Measurements from ENCODE around the gene BIRC7.

The BIRC7 gene, protein sequence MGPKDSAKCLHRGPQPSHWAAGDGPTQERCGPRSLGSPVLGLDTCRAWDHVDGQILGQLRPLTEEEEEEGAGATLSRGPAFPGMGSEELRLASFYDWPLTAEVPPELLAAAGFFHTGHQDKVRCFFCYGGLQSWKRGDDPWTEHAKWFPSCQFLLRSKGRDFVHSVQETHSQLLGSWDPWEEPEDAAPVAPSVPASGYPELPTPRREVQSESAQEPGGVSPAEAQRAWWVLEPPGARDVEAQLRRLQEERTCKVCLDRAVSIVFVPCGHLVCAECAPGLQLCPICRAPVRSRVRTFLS

DNA sequence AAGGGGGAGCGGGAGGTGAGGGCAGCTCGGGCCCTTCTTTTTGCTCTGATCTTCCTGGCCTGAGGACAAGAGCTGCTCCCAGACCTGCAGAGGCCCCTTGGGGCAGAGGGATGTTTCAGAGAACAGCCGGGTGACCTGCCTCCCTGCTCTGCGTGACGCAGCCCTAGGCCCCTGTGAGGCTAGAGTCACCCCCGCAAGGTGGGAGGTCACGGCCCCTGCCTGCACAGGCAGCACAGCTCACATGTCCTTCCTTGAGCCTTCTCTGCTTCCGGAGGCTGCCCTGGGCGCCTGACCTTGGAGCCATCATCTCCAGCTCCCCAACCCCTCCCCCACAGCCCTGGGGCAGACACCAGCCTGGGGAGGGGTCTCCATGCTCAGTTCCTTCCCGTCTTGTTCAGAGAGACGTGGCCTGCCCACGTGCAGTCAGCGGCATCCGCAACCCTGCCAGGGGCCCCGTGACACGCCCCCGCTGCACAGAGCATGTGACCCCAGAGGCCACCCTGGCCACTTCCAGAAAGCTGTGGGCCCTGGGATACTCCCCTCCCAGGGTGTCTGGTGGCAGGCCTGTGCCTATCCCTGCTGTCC, at the start of gene BIRC7:
Gene BIRC7, plus strand, starts transcription at position 507 of the 585 bp plus-strand sequence. CDS start 192 bp downstream, outside the sequence.
- peak; percentile 42 for DNase-seq (ENCODE audit: low spot score)

DNA sequence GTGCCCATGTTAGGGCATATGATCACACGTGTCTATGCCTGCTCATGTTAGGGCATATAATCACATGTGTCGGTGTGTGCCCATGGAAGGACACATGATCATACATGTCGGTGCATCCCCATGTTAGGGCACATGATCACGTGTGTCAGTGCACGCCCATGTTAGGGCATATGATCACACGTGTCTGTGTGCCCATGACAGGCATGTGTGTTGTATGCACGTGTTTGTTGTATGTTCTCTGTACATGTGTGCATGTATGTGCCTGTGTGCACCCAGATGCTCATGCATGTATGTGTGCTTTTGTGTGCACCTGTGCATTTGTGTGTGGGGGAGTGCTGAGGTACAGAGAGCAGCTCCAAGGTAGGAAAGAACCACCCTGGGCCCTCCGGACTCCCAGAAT, 49.6 kb upstream of the BIRC7 start:
- no peak for DNase-seq (ENCODE audit: low spot score)

DNA sequence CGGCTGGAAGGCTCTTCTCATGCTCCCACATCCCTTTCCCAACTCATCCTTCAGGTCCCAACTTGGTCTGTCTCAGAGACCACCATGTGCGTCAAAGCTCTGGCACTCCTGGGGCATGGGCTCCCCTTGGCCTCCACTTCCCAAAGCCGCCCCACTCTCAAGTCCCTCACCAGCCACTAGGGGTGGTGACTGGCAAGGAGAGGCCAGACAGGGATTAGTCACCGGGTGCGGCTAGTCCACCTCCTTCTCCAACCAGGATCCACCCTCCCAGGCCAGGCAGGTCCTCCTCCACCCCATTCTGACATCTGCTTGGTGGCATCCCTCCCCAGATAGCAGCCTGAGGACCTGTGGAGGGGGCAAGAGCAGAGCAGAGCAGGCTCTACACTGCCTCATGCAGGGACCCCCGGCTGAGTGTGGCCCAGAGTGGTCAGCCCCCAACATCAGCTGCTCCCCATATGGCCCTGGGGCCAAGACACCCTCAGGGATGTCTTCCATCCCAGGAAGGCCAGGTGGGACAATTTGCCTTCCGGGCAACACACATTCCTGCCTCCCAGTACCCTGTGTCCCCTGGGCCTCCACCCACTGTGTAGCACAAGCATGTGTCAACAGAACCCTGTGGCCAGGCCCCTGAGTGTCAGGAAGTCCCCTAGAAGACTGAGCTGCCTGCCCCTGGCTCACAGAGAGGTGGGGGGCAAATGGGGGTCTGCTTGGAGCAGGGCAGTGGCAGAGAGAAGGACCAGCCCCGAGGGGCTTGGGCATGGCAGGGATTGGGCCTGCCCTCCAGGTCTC, 49.0 kb upstream of the BIRC7 start:
- DNase-seq (ENCODE audit: low spot score), result no peak

DNA sequence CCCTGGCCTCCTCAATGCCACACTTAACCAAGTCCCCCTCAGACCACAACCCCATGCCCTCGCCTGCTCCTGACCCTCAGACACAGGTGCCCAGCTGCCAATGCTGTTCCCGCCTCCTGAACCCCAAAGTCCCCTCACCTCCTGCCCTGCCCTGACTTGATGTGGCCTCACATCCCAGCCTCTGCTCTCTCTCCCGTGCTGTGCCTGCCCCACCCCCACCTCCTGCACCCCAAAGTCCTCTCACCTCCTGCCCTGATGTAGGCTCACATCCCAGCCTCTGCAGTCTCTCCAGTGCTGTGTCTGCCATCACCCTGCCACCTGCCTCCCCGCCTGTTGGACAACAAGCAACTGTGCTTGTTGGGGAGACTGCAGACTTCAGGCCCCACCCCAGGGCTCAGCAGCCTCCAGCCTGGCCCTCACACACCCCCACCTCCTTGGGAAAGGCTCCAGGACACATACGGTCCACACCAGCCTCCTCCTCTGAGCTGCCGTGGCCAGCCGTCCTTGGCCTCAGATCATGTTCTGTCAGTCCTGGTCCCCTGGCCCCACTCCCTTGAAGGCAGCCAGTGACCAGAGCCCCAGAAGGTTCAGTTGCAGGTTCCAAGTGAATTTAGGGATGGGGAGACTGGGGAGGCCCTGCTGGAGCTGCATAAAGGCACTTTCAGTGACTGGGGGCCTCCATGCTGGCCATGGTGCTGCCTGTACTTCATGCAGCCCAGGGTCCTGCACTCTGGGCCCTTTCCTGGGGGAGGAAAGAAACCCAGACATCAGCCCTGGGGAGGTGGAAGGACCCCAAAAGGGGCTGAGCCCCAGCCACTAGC, 48.2 kb upstream of the BIRC7 start:
- DNase-seq (ENCODE audit: low spot score), result no peak

DNA sequence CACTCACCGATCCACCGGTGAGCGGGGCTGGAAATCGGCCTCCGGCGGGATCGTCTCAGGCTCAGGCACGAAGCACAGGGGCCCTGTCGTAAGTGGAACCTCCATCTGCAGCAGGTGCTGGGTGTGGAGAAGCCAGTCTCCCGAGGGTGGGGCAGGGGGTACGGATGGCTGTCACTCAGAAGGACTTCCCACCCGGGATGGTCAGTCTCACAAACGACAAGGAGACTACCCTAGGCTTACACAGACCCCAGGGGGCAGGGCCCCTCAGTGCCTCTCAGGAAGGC, 47.6 kb upstream of the BIRC7 start:
- no peak for DNase-seq (ENCODE audit: low spot score)

DNA sequence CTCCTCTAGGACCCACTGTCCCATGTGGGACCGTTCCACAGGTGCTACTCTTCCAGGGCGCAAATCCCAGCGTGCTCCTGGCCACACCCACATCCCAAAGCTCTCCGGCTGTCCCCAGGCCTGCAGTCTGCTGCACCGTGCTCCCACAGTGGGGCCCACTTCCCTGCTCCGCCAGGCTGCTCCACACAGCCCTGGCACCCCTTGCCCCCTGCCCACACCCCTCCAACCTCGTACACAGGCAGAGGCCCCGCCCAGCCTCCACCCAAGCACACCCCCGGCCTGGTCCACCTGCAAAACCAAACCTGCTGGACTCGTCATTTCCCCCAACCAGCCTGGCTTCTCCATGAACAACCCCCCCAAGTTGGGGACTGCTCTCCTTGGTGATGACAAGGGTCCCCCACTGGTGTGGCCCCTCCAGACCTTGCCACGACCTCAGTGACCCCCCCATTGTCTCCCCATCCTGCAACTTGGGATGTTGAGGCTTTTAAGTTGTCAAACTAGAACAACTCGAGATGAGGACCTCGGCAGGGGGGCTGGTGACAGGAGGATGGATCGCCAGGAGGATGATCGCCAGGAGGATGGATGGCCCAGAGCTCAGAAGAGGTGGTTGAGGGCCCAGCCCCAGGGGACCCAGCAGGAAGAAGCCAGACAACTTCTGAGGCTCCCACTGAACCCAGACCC, 46.9 kb upstream of the BIRC7 start:
- no peak for DNase-seq (ENCODE audit: low spot score)

DNA sequence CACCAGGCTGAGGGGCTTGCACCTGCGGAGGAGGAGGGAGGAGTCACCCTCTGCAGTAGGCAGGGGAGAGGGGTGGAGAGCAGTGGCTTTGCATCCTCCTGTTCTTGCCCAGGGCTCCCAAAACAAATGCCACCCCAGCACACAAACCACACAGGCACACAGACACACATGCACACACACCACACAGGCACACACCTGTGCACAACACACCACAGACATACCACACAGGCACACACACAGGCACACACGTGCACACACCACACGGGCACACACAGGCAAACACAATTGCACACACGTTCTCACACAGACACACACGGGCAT, 46.4 kb upstream of the BIRC7 start:
- no peak for DNase-seq (ENCODE audit: low spot score)

DNA sequence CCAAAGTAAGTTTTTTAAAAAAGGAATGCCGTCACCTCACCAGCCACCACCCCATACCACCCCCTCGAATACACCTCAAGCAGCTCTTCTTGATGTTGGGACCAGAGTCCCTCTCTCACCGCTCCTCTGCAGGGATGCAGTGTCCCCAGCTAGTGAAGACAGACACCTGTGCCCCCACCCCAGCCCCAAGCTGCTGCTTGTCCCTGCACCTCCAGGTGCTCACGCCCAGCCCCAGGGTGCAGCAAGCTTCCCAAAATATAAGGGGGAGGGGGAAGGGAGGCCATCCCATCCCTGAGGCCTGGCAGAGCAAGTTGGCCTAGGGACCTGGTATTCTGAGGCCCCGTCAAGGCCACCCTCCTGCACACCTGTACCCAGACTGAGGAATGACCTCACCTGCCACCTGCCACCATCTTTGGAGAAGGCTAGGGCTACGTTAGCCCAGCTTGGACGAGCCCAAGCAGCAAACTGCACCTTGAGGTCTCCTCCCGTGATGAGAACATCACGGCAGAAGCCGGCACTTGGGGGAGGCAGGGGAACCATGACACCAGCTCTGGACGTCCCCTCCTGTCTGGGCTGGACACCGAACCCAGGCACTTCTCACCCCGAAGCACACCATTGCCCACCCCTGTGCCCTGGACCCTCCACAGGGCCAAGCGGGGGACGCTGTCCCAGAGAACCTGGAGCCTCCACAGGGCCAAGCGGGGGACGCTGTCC, 45.7 kb upstream of the BIRC7 start:
- no peak for DNase-seq (ENCODE audit: low spot score)

DNA sequence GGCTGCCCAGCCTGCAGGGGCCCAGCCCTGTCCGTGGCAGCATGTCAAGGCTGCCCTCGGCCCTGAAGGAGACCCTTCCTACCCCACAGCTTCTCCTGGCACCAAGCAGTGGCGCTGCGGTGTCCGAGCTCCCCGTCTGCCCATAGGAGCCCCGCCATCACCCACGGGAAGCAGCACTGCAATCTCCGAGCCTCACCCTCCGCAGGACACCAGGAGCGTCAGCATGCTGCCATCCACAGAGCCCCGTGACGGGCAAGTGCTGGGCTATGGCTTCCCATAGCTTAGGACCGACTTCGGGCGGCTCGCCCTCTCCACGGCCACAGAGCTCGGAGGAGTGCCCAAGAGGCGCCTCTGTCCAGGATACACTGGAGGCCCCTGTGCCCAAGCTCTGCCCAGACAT, 44.9 kb upstream of the BIRC7 start:
- no peak for DNase-seq (ENCODE audit: low spot score)

DNA sequence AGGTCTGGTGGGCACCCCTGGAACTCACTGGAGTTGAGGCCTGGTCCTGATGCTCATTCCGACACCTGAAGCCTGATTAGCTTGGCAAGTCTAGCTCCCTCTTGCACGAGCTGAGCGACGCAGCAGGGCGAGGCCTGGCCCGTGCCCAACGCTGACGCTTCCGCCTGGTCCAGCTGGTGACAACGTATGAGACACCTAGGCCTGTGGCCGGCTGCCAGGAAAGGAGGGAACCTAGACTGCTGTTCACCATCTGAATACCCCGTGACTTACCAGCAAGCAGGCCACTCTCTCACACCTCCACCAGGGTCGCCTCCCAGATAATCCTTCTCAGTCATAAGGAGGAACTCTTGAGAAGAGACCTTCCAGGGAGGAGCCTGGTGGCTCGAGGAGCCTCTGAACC, 44.3 kb upstream of the BIRC7 start:
- DNase-seq (ENCODE audit: low spot score), result no peak

DNA sequence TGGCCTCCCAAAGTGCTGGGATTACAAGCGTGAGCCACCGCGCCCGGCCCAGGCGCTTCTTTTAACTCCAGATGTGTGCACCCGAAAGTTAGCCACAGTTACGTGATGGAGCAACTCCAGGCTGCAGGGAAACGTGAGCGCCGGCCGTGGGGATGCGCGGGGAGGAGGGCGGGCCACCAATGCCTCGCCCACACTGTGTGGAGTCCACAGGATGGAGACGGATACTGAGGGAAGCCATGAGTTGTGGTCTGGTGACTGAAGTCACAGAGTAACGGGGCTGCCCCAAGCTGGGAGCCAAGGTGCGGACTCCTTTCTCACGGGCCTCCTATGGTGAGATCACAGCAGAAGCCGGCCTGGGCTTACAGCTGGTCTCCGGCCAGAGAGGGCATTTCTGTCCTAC, 43.0 kb upstream of the BIRC7 start:
- DNase-seq (ENCODE audit: low spot score), result no peak

DNA sequence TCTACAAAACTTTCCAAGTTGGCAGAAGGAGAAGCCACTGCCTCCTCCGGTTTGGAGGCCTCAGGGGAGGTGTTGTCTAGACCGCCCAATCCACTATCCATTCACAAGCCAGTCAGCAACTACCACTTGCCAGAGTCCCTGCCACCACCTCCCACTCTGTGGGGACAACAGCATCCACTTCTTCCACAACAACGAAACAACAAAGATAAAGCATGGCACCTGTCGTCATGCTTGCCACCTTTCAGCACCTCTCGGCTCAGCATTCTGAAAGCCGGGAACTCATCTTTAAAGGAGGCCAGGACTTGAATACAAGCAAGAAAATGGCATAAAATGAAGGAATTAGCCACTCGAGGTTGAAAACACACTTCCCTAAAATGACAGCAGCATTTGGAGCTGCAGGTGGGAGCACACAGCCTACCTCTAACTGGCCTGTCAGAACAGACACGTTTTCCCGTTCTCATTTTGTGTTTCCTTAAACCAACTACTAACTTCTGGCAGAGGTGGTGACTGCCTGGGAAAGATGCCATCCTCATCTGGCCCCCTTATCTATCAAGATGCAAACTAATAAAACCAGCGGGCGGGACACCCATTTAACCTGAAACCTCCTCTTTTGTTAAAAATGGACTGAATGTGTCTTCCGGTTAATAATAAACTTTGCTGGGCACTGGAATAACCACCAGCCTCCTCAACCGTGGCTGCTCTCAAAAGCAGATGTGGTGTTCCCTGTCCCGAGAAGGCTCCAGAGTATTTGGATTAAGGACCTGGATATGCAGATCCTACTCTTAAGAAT, 41.5 kb upstream of the BIRC7 start:
- DNase-seq (ENCODE audit: low spot score), result no peak

DNA sequence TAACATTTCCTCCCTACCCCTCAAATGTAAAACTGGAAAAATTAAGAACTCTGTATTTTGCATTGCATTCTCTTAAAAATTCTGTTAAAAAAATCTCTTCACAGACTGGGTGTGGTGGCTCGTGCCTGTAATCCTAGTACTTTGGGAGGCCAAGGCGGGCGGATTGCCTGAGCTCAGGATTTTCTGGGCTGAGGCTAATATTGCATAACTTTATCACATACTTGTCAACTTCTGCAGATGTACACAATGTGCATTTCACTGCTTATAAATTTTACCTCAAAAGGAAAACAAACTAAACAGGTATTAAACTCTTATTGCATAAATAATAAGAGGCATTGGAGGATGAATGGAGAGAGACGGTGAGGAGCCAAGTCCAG, 40.9 kb upstream of the BIRC7 start:
- no peak for DNase-seq (ENCODE audit: low spot score)

DNA sequence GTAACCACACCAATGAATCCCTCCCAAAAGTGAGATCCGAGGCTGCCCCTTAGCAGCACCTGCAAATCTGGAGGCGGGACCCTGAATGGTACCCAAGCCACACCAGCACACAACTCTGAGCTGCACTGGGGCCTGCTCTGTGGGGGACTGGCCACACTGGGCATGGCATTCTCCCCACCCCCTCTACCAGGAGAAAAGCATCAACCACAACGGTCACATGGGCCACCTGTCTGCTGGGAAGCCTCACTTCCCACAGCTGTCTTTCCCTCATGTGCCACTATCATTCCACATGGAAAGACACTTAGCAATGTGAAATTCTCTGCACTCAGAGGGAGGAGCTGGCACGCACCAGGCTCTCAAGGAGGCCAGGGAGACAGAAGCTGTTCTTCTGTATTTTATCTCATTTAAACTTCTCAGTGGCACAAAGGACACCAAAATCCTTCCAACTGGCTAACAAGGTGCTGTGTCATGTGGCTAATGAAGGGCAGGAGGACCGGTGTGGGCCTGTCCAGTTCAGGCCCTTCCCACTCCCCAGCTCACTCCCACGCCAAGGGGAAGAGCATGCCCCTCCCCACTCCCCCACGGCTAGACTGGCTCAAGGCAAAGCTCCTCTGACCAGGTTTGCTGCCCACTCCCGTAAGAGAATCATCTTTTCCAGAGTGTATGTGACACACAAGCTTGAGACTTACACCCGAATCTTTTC, 38.8 kb upstream of the BIRC7 start:
- DNase-seq (ENCODE audit: low spot score), result no peak

DNA sequence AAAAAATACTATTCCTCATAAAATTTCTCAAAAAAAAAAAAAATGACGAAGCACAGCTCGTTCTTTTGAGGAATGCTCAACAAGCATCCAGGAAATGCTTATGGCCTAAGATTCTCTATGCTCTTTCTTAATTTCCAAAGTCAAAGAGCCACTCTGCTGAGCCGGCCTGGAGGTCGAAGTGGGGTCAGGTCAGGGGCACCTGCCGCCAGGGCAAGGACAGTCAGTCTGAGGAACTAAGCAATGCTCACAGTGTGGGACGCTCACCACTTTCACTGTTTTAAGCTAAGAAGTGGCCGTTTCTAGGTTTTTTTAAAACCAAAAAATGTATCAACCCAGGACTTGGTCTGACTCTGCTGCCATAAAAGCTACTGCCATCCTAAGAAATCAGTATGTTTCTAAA, 37.1 kb upstream of the BIRC7 start:
- no peak for DNase-seq (ENCODE audit: low spot score)

DNA sequence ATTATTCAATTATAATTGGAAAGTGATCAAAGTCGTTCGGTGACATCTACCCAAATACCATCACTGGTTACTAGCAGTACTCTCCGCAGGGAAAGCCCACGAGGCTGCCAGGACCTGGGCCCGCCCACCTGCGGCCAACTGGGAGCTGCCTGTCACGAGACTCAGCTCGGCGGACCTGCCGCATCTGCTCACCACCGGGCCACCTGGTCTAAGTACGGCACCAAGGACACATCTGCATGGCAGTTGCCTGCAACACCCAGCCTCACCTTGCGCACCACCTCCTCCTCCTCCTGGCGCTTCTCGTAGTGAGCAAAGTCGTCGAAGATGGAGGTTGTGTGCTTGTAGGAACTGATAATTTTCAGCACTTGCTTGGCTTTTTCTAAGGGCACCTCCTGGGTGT, 33.7 kb upstream of the BIRC7 start:
- no peak for DNase-seq (ENCODE audit: low spot score)

DNA sequence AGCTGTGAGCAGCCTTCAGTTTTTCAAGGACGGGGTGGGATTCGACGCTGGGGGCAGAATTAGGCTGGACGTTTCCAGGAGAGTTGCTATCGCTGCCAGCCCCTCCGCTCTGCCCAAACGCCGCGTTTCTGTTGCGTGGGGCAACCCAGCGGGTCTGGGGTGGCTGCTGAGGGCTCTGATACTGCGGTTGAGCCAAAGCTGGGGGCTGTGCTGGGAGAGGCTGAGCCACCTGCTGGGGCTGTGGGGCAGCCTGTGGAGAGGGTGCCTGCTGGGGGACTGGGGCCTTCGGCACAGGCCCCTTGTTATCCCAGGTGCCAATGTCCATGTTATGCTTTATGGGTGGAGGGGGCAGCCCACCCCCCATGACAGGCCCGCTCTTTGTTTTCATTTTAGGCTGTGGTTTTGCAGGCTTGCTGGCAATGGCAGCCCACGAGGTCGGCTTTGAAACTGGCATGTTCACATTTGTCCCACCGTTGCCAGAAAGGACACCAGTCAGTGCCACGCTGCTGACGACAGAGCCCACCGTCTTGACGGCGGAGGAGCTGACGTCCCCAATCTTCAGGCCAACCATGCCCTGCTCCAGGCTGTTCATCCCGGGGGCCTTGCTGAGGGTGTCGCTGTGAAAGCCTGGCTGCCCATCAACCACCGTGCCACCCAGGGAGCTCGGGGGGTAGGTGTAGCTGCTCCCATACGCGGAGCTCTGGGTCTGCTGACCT, 32.7 kb upstream of the BIRC7 start:
- no peak for DNase-seq (ENCODE audit: low spot score)

DNA sequence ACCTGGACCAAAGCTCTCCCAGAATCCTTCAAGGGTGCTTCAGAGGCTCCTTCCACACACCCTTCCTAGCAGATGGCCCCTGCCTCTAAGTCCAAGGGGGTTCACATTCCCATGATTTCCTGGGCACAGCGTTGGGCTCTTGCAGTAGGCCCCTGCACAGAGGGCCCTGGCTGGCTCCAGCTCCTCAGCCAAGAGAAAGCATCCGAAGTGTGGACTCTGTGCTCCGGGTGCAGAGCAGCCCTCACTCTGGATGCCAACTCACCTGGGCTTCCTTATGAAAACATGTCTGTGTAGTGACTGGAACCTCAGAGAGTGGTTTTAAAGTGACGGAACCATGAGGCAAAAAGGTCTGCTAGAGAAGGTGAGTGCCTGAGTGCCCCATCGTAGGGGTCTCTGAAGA, 31.3 kb upstream of the BIRC7 start:
- DNase-seq (ENCODE audit: low spot score), result no peak

DNA sequence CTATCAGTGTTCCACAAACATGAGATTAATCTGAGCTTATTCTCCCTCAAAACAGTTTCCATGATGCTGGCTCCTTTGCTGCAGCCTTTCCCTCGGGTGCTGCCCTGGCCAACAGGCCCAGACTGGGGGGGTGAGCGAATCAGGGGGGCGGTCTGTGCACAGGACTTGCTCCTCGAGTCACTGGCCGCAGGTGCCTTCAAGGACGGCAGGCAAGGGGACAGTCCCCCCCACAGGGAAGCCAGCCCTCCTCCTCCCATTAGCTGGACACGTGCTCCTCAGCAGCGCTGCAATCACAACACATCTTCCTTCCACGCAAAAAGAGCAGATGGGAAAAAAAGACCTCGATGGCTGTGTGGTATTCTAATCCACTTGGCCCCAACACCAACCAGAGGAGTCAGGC, 29.8 kb upstream of the BIRC7 start:
- DNase-seq (ENCODE audit: low spot score), result no peak

DNA sequence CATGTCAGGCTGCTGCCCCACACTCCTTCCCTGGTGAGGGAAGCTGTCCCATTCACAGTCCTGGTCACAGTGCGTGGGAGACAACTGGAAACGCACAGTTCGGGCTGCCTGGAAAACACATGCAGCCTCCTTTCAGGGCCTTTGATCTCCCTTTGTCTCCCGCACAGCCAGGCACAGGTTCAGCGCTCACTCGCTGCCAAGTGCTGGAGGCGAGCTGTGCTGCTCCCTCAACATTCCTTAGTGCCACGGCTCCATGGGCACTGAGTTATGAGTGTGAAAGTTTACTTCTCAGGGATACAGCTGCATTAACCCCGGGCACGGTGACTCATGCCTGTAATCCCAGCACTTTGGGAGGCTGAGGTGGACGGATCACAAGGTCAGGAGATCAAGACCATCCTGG, 28.8 kb upstream of the BIRC7 start:
- DNase-seq (ENCODE audit: low spot score), result no peak
